HG03045 (cell line): ENCODE data around the gene NLRP2B.
"Not testable (repeated sequence)": the region's sequence is repeated elsewhere in the genome, so short reads cannot be mapped to it uniquely, and the experiment has no call there.

Experiments
- ATAC-seq: cut with Tn5 transposase; IDR thresholded peaks from one replicate; pipeline ENCODE4 v1.9.1; 2021; ENCODE audit warnings: mild to moderate bottlenecking, moderate library complexity; ENCODE audit not compliant: unreplicated experiment

Gene NLRP2B

GRCh38 chrX:57680160-57680559 lies at the start of gene NLRP2B:
NLRP2B (minus strand) TSS chrX:57680260.
- no peak for ATAC-seq

DNA sequence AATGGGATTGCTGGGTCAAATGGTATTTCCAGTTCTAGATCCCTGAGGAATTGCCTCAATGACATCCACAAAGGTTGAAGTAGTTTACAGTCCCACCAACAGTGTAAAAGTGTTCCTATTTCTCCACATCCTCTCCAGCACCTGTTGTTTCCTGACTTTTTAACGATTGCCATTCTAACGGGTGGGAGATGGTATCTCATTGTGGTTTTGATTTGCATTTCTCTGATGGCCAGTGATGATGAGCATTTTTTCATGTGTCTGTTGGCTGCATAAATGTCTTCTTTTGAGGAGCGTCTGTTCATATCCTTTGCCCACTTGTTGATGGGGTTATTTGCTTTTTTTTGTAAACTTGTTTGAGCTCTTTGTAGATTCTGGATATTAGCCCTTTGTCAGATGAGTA lies 45.9 kb upstream of the NLRP2B start:
- ATAC-seq = not testable (repeated sequence)

GRCh38 chrX:57681341-57681740 lies 1.3 kb upstream of the NLRP2B start:
- ATAC-seq = no peak

DNA sequence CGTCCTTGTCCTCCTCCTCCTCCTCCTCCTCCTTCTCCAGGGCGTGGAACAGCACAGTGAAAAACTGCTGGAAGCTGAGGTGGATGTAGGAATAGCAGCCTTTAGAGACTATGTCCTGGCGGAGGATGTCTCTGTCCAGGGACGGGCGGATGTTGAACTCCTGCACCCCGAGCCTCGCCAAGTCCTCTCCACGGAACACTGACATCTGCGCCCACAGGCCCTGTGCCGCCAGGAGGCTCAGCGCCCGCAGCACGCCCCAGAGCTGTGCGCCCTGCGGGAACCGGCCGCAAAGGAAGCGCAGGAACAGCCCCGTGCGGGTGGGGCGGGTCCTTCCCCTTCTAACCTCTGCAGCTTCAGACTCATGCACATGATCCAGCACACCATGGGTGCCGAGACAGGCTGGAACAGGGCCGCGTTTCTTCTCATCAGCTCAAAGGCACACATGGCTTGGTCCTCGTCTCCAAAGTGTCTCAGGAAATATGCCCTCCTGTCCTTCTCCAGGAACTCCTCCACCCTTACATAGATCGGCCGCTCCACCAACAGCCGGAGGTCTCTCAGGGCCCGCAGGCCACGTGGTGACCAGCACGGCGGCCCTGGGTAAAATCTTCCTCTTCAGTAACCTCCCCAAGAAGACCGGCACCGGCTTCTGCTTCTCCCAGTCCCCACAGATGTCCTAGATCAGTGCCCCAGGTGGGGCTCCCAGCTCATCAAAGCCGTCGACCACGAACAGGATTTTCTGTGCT lies 1.2 kb downstream of the NLRP2B start:
- ATAC-seq = no peak

- ATAC-seq = no peak
Measured at GRCh38 chrX:57677132-57677858, 2.8 kb downstream of the NLRP2B start.

- no peak for ATAC-seq
Measured at GRCh38 chrX:57675320-57675719, 4.7 kb downstream of the NLRP2B start.

DNA sequence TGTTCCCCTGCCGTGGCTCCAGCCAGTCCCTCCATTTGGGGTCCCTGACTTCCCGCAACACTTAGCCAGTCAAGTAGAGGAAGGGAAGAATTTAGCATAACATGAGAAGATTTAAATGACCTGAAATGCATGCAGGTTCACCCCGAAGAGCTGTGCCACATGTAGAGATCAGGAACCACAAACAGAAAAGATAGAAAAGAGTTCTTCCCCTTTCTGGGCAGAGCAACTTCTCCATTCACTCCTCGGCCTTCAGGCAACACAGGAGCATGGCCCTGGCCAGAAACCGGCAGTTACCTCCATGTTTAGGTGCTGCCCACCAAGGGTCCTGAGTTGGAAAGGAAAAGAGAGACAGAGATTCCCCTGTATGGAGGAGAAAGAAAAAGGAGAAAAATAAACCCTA lies 5.2 kb downstream of the NLRP2B start:
- no peak for ATAC-seq

GRCh38 chrX:57669961-57670360 lies 10.1 kb downstream of the NLRP2B start:
- ATAC-seq = no peak

DNA sequence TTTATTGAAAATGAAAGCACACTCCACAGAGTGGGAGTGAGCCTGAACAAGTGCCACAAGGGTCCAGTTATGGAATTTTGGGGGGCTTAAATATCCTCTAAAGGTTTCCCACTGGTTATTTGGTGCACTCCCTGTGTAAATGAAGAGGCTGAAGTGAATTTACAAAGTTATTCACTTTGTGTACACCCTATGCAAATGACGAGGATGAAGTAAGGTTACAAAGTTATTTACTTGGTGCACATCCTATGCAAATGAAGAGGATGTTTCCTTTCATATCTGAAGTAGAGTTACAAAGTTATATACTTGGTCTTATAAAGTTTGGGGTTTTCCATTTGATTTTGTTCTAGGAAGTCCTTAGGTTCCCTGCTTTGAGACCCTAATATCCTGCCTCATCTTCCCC lies 13.1 kb downstream of the NLRP2B start:
- no peak for ATAC-seq

DNA sequence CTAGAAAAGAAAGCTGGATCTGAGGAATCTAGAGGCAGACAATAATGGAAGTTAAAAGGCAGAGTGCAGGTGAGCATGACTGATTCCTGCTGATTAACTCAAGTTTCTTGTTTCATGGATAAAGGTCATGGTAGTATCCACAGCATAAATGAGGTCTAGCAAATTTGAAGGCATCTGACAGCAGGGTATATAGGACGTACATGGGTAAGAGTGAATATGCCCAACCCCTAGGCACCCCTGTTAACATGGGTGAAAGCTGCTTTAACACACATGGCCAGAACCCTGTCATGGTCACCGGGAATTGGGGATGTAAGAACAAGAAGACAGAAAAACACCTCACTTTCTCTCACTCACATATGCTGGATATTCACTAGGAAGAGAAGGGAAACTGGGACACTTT lies 25.0 kb downstream of the NLRP2B start:
- ATAC-seq = no peak

GRCh38 chrX:57652705-57653104 lies 27.4 kb downstream of the NLRP2B start:
- no peak for ATAC-seq

DNA sequence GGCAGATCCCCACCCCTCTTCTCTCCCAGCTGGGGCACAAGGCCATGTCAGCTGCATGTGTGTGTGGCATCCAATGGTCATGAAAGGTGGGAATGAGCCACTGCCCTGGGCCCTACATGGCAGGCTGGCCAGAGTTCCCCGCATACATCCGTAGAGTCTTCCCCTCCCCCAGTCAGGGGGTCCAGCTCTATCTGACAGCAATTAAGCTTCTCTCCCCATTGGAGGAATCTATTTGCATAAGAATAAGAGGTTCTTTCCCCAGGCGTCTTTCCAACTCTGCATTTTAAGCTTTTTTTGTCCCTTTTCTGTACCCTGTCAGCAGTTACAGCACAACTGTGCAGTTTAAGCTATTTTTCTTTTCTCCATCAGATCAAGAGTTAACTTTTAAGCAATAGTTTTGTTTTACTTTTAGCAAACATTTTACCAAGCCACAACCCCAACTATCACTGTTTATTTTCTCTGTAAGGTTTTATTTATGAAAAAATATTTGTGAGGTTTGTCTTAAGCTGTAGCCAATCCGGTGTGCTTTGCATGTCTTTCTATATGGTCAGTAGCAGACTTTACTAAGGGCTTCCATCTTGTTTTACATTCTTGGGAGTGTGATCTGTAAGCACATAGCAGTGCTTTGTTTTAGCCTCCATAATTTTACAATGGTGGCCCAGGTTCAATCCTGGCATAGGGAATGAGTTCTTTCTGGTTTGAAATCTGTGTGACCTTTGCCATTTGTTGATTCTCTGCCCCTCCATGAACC lies 28.7 kb downstream of the NLRP2B start:
- no peak for ATAC-seq

DNA sequence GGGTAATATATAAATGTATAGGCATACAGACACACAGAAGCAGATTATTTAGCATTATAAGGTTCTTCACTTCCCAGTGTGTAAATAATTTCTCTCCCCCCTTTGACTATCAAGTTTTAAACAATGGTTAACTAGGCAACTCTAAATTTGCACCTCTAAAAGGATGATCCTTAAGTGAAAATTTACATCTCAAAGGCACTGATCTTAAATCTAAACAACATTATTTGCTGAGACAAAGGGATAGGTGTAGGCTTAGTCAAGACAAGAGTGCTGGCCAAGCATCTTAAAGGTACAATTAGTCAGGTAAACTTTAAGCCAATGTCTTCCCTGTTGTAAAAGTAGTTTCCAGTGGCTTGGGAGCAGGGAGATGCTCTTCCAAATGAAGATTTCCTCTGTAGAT lies 33.0 kb downstream of the NLRP2B start:
- no peak for ATAC-seq

DNA sequence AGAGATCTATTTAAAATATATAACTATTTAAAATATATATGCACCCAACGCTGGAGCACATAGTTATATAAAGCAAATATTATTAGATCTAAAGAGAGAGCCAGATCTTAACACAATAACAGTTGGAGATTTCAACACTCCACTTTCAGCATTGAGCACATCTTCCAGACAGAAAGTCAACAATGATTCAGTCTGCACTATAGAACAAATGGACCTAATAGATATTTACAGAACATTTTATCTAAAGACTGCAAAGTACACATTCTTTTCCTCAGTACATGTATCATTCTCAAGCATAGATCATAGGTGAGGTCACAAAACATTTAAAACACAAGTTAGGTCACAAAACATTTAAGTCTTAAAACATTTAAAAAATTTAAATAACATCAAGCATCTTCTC lies 36.4 kb downstream of the NLRP2B start:
- no peak for ATAC-seq

DNA sequence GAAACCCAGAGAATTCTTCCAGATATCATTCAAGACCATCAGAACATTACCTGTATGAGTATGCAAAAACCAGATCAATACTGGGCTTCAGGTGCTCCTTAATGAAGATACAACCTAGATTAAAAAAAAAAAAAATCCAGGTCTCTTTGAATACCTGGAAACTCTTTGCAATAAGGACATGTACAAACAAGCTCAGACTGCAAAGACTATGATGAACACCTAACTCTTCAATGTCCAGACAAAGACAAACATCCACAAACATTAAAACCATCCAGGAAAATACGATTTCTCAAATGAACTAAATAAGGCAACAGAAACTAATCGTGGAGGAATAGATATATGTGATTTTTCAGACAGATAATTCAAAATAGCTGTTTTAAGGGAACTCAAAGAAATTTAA lies 38.7 kb downstream of the NLRP2B start:
- no peak for ATAC-seq

DNA sequence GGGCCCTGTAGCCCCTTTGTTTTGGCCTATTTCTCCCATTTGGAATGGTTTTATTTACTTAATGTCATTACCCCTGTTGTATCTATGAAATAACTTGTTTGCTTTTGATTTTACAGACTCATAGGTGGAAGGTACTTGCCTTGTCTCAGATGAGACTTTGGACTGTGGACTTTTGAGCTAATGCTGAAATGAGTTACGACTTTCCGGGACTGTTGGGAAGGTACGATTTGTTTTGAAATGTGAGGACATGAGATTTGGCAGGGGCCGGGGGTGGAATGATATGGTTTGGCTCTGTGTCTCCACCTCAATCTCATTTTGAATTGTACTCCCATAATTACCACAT lies 39.4 kb downstream of the NLRP2B start:
- no peak for ATAC-seq

GRCh38 chrX:57629438-57629837 lies 50.6 kb downstream of the NLRP2B start:
- ATAC-seq = not testable (repeated sequence)
